Activated B cell treated with CpG ODN at 0.5 μM for 24 hours (primary cell): ENCODE data around the gene TICAM2. TPM values are rescaled to one million over a fixed set of nuclear protein-coding genes. Genes with fewer than 3 reads are reported as not detected.
A peak's percentile ranks its signal among the peaks of the same experiment; 100 is the strongest.

ENCODE experiments used
- ATAC-seq: fragments of 200-7000 bp; cut with Tn5 transposase; one replicate; pipeline ENCODE4 v1.10.0; 2021; ENCODE audit warnings: low read depth, mild to moderate bottlenecking, moderate library complexity
- CTCF ChIA-PET: fragments of 350-600 bp; sonication (Branson Sonifier 250); formaldehyde crosslinking; loops from one replicate; lab custom pipeline; 2021; ENCODE audit warnings: antibody characterized with exemption; lab: Charles Lee
- POLR2A ChIA-PET: fragments of 350-600 bp; sonication (Branson Sonifier 250); formaldehyde crosslinking; loops from one replicate; lab custom pipeline; 2021; ENCODE audit warnings: antibody characterized with exemption; lab: Charles Lee
- DNase-seq: peaks from one replicate; pipeline ENCODE4 v3.0.0; 2022
- H3K27ac Mint-ChIP-seq: one replicate; pipeline ENCODE4 v1.8.0; 2020; ENCODE audit warnings: mixed read lengths
- H3K27me3 Mint-ChIP-seq: one replicate; pipeline ENCODE4 v1.8.0; 2021; ENCODE audit warnings: mixed read lengths
- H3K36me3 Mint-ChIP-seq: one replicate; pipeline ENCODE4 v1.8.0; 2021; ENCODE audit warnings: low read depth, mixed read lengths
- H3K4me1 Mint-ChIP-seq: one replicate; pipeline ENCODE4 v1.8.0; 2021; ENCODE audit warnings: mixed read lengths
- H3K4me3 Mint-ChIP-seq: one replicate; pipeline ENCODE4 v1.8.0; 2020; ENCODE audit warnings: mild to moderate bottlenecking, mixed read lengths
- H3K9me3 Mint-ChIP-seq: one replicate; pipeline ENCODE4 v1.8.0; 2020; ENCODE audit warnings: mixed read lengths
- intact Hi-C: fragments of 100-400 bp; cut with micrococcal nuclease; formaldehyde crosslinking; loops from one replicate; pipeline ENCODE4 v1.15.1; 2024
- total RNA-seq: library from RNA; stranded (reverse); gene quantifications from 2 replicates; pipeline ENCODE4 v1.2.3, GENCODE V29; 2022
- TF ChIP-seq, protein P1 (sequence below): fragments of 200-600 bp; IDR thresholded peaks from one replicate; pipeline ENCODE4 v1.8.0; 2022; ENCODE audit warnings: antibody characterized with exemption, mild to moderate bottlenecking

The TICAM2 gene
- total RNA-seq, 1 donor from 2014 or later: 12.4 TPM

DNA sequence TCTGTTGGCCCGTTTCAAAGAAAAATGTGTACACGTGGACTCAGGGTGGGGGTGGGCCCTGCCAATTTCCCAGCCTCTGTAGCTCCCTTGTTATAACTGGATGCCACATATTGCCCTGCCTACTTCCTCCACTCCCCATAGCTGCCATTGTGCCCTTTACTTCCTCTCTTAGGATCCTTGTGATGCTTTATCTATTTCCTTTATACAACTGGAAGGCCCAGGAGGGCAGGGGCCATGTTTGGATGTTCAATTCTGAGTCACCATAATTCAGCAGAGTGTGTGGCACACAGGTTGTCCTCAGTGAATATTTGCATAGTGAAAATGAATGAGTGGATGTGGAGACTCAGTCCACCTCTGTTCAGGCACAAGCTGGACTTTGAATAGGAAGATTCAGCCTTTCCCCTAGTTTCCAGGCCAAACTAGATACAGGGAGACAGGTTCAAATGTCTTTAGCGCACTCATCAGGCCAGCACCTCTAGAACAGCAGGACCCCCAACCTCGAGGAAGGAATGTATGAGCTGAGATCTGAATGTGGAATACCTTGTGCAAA lies 47.1 kb downstream of the TICAM2 start:
- H3K36me3 Mint-ChIP-seq: no peaks in the 10 kb centered on the region
- no peak overlapping the region for H3K27ac Mint-ChIP-seq
- no peak overlapping the region for H3K4me3 Mint-ChIP-seq
- POLR2A ChIA-PET: interaction anchor here (1.0 kb wide), 1 partner anchor 259 kb away, joined by 3 read pairs; the partner anchor contains the start of gene CCDC112
- TF ChIP-seq, protein P1, sequence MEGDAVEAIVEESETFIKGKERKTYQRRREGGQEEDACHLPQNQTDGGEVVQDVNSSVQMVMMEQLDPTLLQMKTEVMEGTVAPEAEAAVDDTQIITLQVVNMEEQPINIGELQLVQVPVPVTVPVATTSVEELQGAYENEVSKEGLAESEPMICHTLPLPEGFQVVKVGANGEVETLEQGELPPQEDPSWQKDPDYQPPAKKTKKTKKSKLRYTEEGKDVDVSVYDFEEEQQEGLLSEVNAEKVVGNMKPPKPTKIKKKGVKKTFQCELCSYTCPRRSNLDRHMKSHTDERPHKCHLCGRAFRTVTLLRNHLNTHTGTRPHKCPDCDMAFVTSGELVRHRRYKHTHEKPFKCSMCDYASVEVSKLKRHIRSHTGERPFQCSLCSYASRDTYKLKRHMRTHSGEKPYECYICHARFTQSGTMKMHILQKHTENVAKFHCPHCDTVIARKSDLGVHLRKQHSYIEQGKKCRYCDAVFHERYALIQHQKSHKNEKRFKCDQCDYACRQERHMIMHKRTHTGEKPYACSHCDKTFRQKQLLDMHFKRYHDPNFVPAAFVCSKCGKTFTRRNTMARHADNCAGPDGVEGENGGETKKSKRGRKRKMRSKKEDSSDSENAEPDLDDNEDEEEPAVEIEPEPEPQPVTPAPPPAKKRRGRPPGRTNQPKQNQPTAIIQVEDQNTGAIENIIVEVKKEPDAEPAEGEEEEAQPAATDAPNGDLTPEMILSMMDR: no peak
- H3K9me3 Mint-ChIP-seq: no peaks in the 10 kb centered on the region
- CTCF ChIA-PET: interaction anchor here (1.1 kb wide), 1 partner anchor 457 kb away, joined by 3 read pairs; no protein-coding TSS in a partner anchor
- ATAC-seq (no peak), DNase-seq (no peak)
- no peaks in the 10 kb centered on the region for H3K27me3 Mint-ChIP-seq
- intact Hi-C loops: no loop called here
- H3K4me1 Mint-ChIP-seq: no peaks in the 10 kb centered on the region

DNA sequence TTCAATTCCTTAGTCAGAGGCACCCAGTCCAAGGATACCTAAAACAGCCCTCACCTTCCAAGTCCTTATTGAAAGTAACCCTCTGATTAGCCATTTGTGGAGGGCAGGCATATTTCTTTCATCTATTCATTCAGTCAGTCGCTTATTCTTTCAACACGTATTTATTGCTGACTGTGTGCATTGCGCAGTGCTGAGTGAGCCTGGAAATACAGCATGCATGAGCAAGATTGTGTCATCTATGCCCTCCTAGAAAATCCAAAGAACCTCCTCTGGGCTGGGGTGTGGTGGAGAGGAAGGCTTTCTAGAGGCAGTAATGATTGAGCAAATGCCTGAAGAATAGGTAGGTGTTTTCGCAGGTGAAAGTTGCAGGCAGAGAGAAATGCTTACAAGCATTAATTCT lies 49.2 kb downstream of the TICAM2 start:
- no peaks in the 10 kb centered on the region for H3K9me3 Mint-ChIP-seq
- no peak overlapping the region for H3K27ac Mint-ChIP-seq
- POLR2A ChIA-PET: no interaction called here
- peaks cover 3% of the 10 kb centered on the region for H3K4me1 Mint-ChIP-seq
- intact Hi-C loops: no loop called here
- no peaks in the 10 kb centered on the region for H3K36me3 Mint-ChIP-seq
- TF ChIP-seq, protein P1: no peak
- no peak for DNase-seq
- CTCF ChIA-PET: no interaction called here
- no peaks in the 10 kb centered on the region for H3K27me3 Mint-ChIP-seq
- H3K4me3 Mint-ChIP-seq: no peak overlapping the region
- no peak for ATAC-seq

DNA sequence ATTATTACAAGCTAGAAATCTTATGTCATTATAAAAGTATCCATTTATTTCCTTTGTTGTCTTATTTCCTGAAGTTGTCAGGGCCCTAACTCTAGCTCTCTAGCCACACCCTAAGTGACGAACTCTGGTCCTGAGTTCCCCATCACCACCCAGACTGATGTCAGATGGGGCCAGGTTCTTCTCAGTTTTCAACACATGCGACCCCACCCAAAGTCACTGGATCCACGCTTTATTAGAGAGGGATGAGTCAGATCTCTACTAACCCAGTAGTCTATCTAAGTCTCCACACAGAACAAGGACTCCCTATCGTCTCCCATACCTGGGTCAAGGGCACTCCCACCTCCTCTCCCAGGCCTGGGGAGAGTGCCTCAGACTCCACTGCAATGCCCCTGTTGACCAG lies 50.9 kb downstream of the TICAM2 start:
- no peaks in the 10 kb centered on the region for H3K36me3 Mint-ChIP-seq
- TF ChIP-seq, protein P1: no peak
- no peak overlapping the region for H3K27ac Mint-ChIP-seq
- peak; percentile 18 for ATAC-seq
- CTCF ChIA-PET: interaction anchor here (0.7 to 1.8 kb wide), 3 partner anchors 23 to 240 kb away, joined by 3 to 7 read pairs (median 6); no protein-coding TSS in a partner anchor
- peaks cover 3% of the 10 kb centered on the region for H3K4me1 Mint-ChIP-seq
- H3K27me3 Mint-ChIP-seq: no peaks in the 10 kb centered on the region
- no peak overlapping the region for H3K4me3 Mint-ChIP-seq
- POLR2A ChIA-PET: interaction anchor here (0.7 kb wide), 1 partner anchor 47 kb away, joined by 3 read pairs; no protein-coding TSS in a partner anchor
- intact Hi-C loops: no loop called here
- no peaks in the 10 kb centered on the region for H3K9me3 Mint-ChIP-seq
- no peak for DNase-seq

DNA sequence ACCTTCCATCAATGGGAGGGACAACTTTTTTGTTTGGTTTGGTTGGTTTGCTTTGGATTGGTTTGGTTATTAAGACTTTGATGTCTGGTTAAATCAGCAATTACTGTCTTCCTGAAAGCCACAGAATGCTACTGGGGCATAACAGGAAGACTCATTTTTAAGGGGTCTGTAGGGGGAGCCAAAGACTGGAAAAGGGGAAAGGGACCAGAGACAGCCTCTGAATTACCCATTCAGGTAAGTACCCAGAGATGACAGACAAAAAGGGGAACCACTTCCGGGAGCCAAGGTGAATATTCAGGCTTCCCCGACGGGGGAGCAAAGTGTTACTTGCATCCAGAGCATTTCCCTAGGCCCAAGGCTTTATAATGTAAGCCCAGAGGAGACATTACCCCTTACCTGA lies 53.1 kb downstream of the TICAM2 start:
- peaks cover 8% of the 10 kb centered on the region for H3K4me1 Mint-ChIP-seq
- no peak overlapping the region for H3K4me3 Mint-ChIP-seq
- ChIA-PET POLR2A (no interaction called here), CTCF (no interaction called here)
- H3K36me3 Mint-ChIP-seq: peaks cover 3% of the 10 kb centered on the region
- no peaks in the 10 kb centered on the region for H3K27me3 Mint-ChIP-seq
- no peak for DNase-seq
- H3K9me3 Mint-ChIP-seq: no peaks in the 10 kb centered on the region
- TF ChIP-seq, protein P1: no peak
- H3K27ac Mint-ChIP-seq: no peak overlapping the region
- intact Hi-C loops: loop anchor here (1.0 to 10.0 kb wide), 3 partner anchors 37 to 1026 kb away; partner anchors contain the start of gene SEMA6A
- no peak for ATAC-seq

DNA sequence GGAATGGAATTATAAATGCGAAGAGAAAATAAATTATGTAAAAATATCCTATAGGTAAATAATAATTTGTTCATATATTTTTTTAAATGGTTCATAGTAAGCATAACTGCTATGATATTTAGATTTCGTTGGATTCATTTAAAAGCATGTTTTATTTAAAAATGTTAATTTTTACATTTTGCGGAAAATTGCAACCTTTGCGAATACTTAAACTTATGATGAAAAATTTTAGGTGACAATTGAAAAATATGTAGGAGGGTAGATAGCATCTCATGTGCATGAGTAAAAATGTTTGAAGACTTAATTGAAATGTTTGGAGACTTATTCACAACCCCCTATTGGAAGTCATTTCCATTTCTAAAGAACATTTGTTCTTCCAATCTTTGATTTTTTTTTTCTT lies 53.6 kb downstream of the TICAM2 start:
- CTCF ChIA-PET: no interaction called here

More for the DNA sequence above, 53.6 kb downstream of the TICAM2 start:
- DNase-seq (no peak), ATAC-seq (no peak)
- no peaks in the 10 kb centered on the region for H3K27me3 Mint-ChIP-seq
- H3K9me3 Mint-ChIP-seq: no peaks in the 10 kb centered on the region
- no peak overlapping the region for H3K4me3 Mint-ChIP-seq
- H3K27ac Mint-ChIP-seq: no peak overlapping the region
- TF ChIP-seq, protein P1: no peak
- H3K4me1 Mint-ChIP-seq: peaks cover 11% of the 10 kb centered on the region
- POLR2A ChIA-PET: interaction anchor here (0.9 kb wide), 1 partner anchor 239 kb away, joined by 3 read pairs; no protein-coding TSS in a partner anchor
- intact Hi-C loops: loop anchor here (1.0 to 10.0 kb wide), 3 partner anchors 38 to 1026 kb away; partner anchors contain the start of gene SEMA6A
- H3K36me3 Mint-ChIP-seq: peaks cover 7% of the 10 kb centered on the region
